ENCODE data around the gene TIAM2.

Gene TIAM2

DNA sequence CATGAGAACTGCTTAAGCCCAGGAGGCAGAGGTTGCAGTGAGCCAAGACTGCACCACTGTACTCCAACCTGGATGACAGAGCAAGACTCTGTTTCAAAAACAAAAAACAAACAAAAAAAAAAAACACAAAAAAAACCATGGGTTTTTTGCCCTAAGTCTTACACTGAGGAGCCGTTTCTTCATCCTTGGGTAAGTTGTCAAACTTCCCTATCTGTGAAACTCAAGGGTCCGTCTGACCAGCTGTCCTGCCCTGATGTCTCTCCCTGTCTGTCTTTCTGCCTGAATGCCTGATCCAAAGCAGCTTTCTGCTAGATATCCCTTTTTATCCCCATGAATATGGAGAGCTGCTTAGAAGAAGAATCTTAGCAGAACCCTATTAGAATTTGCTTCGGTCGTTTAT is 227.4 kb downstream of the TIAM2 start:
- H3K4me3 ChIP-seq (IDR thresholded peaks at IDR 0.05; ENCODE audit: insufficient read depth, low read depth, low read length): no peak overlapping the region
- H3K27me3 ChIP-seq (ENCODE audit: insufficient read depth, low read depth): no peaks in the 10 kb centered on the region
- no peaks in the 10 kb centered on the region for H3K4me1 ChIP-seq (ENCODE audit: low read depth, poor library complexity, severe bottlenecking)
- H3K79me2 ChIP-seq (ENCODE audit: insufficient read depth, low read depth): no peaks in the 10 kb centered on the region
- TF ChIP-seq, protein P1, sequence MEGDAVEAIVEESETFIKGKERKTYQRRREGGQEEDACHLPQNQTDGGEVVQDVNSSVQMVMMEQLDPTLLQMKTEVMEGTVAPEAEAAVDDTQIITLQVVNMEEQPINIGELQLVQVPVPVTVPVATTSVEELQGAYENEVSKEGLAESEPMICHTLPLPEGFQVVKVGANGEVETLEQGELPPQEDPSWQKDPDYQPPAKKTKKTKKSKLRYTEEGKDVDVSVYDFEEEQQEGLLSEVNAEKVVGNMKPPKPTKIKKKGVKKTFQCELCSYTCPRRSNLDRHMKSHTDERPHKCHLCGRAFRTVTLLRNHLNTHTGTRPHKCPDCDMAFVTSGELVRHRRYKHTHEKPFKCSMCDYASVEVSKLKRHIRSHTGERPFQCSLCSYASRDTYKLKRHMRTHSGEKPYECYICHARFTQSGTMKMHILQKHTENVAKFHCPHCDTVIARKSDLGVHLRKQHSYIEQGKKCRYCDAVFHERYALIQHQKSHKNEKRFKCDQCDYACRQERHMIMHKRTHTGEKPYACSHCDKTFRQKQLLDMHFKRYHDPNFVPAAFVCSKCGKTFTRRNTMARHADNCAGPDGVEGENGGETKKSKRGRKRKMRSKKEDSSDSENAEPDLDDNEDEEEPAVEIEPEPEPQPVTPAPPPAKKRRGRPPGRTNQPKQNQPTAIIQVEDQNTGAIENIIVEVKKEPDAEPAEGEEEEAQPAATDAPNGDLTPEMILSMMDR (conservative IDR thresholded peaks at IDR 0.05; ENCODE audit: low read depth, low read length): no peak
- no peaks in the 10 kb centered on the region for H4K20me1 ChIP-seq (ENCODE audit: insufficient read depth)
- H3K36me3 ChIP-seq (ENCODE audit: insufficient read depth): no peaks in the 10 kb centered on the region
- no peak overlapping the region for H2AFZ ChIP-seq (ENCODE audit: low read depth)
- no peak overlapping the region for H3K27ac ChIP-seq
- H3K9ac ChIP-seq: no peak overlapping the region
- no peak overlapping the region for H3K4me2 ChIP-seq

- no peak overlapping the region for H3K27ac ChIP-seq
- no peak overlapping the region for H3K4me3 ChIP-seq (IDR thresholded peaks at IDR 0.05; ENCODE audit: insufficient read depth, low read depth, low read length)
- no peak overlapping the region for H3K4me2 ChIP-seq
- H3K36me3 ChIP-seq (ENCODE audit: insufficient read depth): no peaks in the 10 kb centered on the region
- H3K4me1 ChIP-seq (ENCODE audit: low read depth, poor library complexity, severe bottlenecking): no peaks in the 10 kb centered on the region
- H3K9ac ChIP-seq: no peak overlapping the region
- H3K79me2 ChIP-seq (ENCODE audit: insufficient read depth, low read depth): no peaks in the 10 kb centered on the region
- H4K20me1 ChIP-seq (ENCODE audit: insufficient read depth): no peaks in the 10 kb centered on the region
- H3K27me3 ChIP-seq (ENCODE audit: insufficient read depth, low read depth): no peaks in the 10 kb centered on the region
- TF ChIP-seq, protein P1 (conservative IDR thresholded peaks at IDR 0.05; ENCODE audit: low read depth, low read length): no peak
- no peak overlapping the region for H2AFZ ChIP-seq (ENCODE audit: low read depth)
These were observed 228.7 kb downstream of the TIAM2 start for GRCh38 chr6:155223646-155224451.

DNA sequence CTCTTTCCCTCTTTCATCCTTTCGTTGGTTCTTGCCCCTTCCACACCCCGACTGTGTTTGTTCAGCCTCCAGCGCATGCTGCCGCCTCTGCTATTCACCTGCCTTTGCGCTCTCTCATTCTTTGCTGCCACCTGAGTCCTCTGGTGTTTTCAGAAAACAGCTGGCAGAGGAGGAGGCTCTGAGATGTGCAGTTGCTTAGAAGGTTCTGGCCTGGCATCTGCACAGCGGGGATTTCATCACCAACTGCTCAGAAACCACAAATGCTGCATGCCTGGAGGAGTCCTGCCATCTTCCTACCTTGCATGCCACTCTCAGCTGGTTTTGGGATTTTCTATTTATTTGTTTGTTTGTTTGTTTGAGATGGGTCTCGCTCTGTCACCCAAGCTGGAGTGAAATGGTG is 229.5 kb downstream of the TIAM2 start:
- H3K4me3 ChIP-seq (IDR thresholded peaks at IDR 0.05; ENCODE audit: insufficient read depth, low read depth, low read length): no peak overlapping the region
- no peak overlapping the region for H3K9ac ChIP-seq
- H4K20me1 ChIP-seq (ENCODE audit: insufficient read depth): no peaks in the 10 kb centered on the region
- H2AFZ ChIP-seq (ENCODE audit: low read depth): no peak overlapping the region
- no peaks in the 10 kb centered on the region for H3K79me2 ChIP-seq (ENCODE audit: insufficient read depth, low read depth)
- TF ChIP-seq, protein P1 (conservative IDR thresholded peaks at IDR 0.05; ENCODE audit: low read depth, low read length): no peak
- H3K27ac ChIP-seq: no peak overlapping the region
- no peaks in the 10 kb centered on the region for H3K36me3 ChIP-seq (ENCODE audit: insufficient read depth)
- H3K27me3 ChIP-seq (ENCODE audit: insufficient read depth, low read depth): no peaks in the 10 kb centered on the region
- H3K4me1 ChIP-seq (ENCODE audit: low read depth, poor library complexity, severe bottlenecking): no peaks in the 10 kb centered on the region
- no peak overlapping the region for H3K4me2 ChIP-seq

GRCh38 chr6:155227046-155227445 is 231.9 kb downstream of the TIAM2 start:
- TF ChIP-seq, protein P1 (conservative IDR thresholded peaks at IDR 0.05; ENCODE audit: low read depth, low read length): no peak
- Histone ChIP-seq H3K4me2 (no peak overlapping the region), H3K4me3 (IDR thresholded peaks at IDR 0.05; ENCODE audit: insufficient read depth, low read depth, low read length) (no peak overlapping the region), H2AFZ (ENCODE audit: low read depth) (no peak overlapping the region), H3K9ac (no peak overlapping the region), H3K79me2 (ENCODE audit: insufficient read depth, low read depth) (no peaks in the 10 kb centered on the region), H3K4me1 (ENCODE audit: low read depth, poor library complexity, severe bottlenecking) (no peaks in the 10 kb centered on the region), H4K20me1 (ENCODE audit: insufficient read depth) (no peaks in the 10 kb centered on the region), H3K27ac (no peak overlapping the region), H3K36me3 (ENCODE audit: insufficient read depth) (no peaks in the 10 kb centered on the region), H3K27me3 (ENCODE audit: insufficient read depth, low read depth) (no peaks in the 10 kb centered on the region)
